Measurements from ENCODE around the gene PEX13.

Gene PEX13

DNA sequence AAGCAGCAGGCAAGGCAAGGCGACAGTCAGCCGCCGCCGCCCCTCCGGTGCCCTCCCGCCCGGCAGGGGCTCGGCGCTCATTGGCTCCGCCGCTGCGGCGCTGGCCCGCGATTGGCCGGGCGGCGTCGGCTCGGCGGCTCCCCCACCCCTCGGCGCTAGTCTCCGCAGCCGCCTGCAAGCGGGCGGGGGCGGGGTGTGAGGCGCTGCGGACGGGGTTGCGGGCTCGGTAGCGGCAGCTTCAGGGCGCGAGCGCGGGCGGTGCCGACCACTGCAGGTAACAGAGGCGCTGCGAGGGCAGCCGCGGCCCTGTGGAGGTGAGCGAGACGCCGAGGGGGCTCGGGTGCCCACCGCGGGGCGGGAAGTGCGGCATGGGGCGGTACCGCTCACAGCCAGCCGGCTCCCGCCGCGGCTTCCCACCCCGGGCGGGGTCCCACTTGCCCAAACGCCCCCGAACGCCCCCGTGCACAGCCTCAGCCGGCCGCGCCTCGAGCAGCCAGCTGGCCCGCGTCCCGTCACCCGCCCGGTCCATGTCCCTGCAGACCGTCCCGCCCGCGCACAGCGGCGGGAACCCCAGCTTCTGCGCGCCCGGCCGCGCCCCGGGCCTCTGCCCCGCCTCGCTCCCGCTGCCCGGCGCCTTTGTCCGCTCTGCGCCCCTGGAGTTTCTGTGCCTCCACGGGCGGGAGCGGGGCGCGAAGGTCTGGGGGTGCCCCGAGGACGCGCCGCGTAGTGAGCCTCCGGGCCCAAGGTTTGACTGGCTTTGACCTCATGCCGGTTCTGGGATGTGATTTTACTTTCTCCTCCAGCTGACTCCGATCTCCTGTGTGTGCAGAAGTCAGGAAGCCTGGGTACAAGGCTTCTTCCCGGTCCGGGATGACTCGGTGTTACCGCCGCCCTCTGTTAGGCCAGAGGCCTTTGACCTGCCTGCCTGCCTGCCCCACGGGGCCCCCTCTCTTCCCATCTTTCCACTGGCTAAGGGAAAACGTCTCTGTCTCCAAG is 48.5 kb downstream of the PEX13 start, which contains the start of gene SANBR:
TSS of gene SANBR (plus strand) at position 158 of the 996 bp plus-strand sequence. CDS start 4,480 bp downstream, outside the sequence.
- in situ Hi-C loops (cut with MboI; ENCODE audit: low sequenced_read_pairs) = no loop called here

DNA sequence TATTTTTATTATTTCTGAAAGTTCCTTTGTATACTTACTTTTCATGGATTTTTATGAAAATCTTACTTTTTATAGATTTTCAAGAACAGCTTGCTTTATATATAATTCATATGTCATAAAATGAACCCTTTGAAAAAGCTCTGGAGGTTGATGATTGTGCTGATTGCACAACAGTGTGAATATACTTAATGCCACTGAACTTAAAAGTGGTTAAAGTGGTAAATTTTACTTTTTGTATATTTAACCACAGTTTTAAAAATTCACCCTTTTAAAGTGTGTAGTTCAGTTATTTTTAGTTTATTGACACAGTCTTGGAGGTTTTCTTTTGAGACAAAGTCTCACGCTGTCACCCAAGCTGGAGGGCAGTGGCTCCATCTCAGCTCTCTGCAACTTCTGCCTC is 56.6 kb downstream of the PEX13 start:
- in situ Hi-C loops (cut with MboI; ENCODE audit: low sequenced_read_pairs) = no loop called here

DNA sequence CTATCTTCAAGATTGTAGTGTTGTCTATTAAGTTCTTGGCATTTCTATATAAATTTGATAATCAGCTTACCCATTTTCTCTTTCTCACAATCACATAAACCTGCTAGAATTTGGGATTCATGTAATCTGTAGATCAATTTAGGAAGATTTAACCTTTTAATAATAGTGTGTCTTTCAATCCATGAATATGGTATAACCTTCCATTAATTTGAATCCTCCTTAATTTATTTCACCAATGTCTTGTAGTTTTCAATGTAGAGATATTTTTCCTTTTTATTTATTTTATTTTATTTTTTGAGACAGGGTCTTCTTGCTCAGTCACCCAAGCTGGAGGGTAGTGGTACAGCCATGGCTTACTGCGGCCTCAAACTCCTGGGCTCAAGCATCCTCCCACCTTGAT is 68.4 kb downstream of the PEX13 start:
- in situ Hi-C loops (cut with MboI; ENCODE audit: low sequenced_read_pairs) = no loop called here

DNA sequence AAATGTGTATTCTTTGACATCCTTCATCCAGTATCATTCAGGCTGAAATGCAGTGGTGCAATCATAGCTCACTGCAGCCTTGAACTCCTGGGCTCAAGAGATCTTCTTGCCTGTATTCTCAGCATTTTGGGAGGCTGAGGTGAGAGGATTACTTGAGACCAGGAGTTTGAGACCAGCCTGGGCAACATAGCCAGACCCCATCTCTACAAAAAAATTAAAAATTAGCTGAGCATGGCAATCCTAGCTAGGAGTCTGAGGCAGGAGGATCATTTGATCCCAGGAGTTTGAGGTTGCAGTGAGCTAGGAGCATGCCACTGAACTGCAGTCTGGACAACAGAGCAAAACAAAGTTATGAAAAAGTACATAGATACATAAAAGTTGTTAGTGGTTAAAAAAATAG is 72.3 kb downstream of the PEX13 start:
- in situ Hi-C loops (cut with MboI; ENCODE audit: low sequenced_read_pairs) = no loop called here

DNA sequence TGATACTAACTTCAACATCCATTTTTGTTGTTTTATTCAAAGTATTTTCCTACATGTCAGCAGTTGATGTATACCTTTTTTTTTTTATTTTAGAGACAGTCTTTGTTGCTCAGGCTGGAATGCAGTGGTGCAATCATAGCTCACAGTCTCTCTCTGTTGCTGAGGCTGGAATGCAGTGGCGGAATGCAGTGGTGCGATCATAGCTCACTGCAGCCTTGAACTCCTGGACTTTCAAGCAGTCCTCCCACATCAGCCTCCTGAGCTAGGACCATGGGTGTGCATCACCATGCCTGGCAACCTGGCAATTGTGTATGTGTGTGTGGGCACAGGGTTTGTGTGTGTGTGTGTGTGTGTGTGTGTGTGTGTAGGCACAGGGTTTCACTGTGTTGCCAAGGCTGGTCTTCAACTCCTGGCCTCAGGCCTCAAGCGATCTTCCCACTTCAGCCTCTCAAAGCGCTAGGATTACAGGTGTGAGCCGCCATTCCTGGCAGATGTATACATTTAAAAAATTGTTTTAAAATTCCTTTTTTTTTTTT is 72.9 kb downstream of the PEX13 start:
- in situ Hi-C loops (cut with MboI; ENCODE audit: low sequenced_read_pairs) = no loop called here

DNA sequence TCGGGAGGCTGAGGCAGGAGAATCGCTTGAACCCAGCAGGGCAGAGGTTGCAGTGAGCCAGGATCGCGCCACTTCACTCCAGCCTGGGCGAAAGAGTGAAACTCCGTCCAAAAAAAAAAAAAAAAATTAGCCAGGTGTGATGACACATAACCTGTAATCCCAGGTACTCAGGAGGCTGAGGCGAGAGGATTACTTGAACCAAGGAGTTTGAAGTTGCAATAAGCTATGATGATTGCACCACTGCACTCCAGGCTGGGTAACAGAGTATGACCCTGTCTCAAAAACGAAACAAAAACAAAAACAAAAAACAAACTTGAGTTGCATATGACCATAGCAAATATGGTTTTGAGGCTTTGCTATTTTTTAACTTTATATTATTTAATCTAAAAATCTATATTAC is 74.0 kb downstream of the PEX13 start:
- in situ Hi-C loops (cut with MboI; ENCODE audit: low sequenced_read_pairs) = no loop called here

DNA sequence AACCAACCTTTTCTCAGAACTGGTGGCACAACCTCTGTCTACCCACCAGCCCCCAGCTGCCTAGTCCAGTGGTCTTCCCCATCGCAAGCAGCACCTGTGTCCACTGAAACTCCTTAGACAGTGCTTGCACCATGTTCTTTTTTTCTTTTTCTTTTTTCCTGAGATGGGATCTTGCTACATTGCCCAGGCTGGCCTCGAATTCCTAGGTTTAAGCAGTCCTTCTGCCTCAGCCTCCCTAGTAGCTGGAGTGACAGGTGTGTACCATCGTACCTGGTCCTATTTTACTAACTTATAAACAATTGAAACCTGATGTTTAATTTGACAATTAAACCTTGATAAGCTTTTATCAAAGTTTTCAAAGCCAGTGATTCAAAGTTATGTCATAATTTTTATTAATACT is 78.9 kb downstream of the PEX13 start:
- in situ Hi-C loops (cut with MboI; ENCODE audit: low sequenced_read_pairs) = no loop called here

DNA sequence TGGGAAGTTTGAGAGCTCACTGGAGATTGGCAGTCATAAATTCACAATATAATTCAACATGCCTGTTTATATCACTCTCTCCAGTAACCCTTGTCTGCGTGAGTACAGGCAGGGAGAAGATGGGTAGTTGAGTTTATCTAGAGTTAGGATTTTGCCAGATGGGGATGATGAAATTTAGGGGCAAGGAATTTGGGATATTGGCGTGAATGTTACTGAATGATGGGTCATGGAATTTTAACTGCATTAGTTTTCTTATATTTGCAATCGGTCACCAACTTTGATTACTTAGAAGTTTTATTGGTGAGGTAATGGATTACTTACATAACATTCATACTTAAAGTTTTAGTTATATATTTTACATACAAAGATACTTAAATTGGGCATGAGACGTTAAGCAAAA is 83.3 kb downstream of the PEX13 start:
- in situ Hi-C loops (cut with MboI; ENCODE audit: low sequenced_read_pairs) = no loop called here
